K562 (cell line): ENCODE results near the gene UAP1.

Experiments
- CTCF ChIP-seq, 3 experiments: IDR thresholded peaks in 2 of 3; conservative IDR thresholded peaks in 1 of 3; 2 replicates each; pipeline ENCODE4 v1.5.1; 2011 to 2012; ENCODE audit warnings: low read length in 3 of 3, mild to moderate bottlenecking in 3 of 3, control low read depth in 2 of 3, improper control_type of control experiment in 1 of 3, inconsistent platforms in 1 of 3, low read depth in 1 of 3, mixed read lengths in 1 of 3, moderate library complexity in 1 of 3; ENCODE audit not compliant: insufficient read depth in 2 of 3
- HIVEP1 ChIP-seq: fragments of 250-450 bp; sonication (Bioruptor Pico); IDR thresholded peaks from 2 replicates; pipeline ENCODE4 v1.4.0; 2020; ENCODE audit warnings: mild to moderate bottlenecking

GRCh38 chr1:162530307-162530987, 31.1 kb upstream of the UAP1 start:
- TF ChIP-seq HIVEP1 (CRISPR knock-in tag) (no peak), CTCF (IDR thresholded peaks at IDR 0.05 in 2 of 3, conservative IDR thresholded peaks at IDR 0.05 in 1 of 3; ENCODE audit: insufficient read depth in 2 of 3, low read depth in 1 of 3, low read length in 3 of 3) (no peak)
